22Rv1 (cell line): ENCODE results near the gene BANP.
"Not testable (repeated sequence)": the region's sequence is repeated elsewhere in the genome, so short reads cannot be mapped to it uniquely, and the experiment has no call there.

Experiments
- ZFX ChIP-seq: fragments of 450-650 bp; IDR thresholded peaks from 2 replicates; pipeline ENCODE4 v1.6.1; 2017; ENCODE audit warnings: antibody characterized with exemption, borderline replicate concordance
- TF ChIP-seq, protein P1 (sequence below): fragments of 450-650 bp; IDR thresholded peaks from 2 replicates; pipeline ENCODE4 v1.5.1; 2017; ENCODE audit warnings: mild to moderate bottlenecking

DNA sequence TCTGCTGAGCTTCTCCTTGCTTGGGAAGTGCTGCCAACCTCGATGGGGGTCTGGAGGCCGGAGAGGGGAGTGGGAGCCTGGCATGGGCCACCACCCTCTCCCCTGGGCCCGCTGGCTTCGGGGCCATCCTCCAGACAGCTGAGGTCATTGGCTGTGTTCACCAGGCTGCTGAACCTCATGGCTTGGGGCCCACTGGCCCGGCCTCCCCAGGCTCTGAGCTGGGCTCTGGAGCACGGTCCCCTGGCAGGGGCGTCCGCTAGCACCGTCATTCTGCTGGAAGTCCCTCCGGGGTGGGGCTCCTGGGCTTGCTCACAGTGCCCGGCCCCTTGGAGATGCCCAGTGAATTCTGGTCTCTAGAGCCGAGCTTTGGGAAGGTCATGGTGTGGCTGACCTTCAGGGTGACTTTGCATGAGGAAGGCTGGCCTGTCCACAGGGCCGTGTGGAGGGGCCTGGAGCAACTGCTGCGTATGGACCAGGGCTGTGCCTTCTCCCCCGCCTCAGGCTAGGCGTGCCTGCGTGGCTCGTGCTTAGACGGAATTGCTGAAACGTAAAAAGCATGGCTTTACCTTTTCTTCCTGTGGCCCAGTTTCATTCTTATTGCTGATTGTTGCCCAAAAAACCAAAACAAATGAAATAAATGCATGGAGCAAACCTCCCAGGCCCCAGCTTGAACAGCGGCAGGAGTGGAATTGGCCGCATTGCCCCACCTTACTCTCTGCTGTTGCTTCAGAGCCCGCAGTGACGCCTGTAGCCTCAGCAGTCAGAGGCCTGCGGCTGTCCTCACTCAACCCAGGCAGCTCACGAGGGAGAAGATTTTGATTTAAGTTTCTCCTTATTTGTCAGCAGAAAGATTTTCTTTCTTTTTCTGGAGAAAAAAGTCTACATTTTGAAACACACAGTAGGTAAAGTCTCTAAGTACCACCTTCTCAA, 70.1 kb downstream of the BANP start:
- TF ChIP-seq, protein P1, sequence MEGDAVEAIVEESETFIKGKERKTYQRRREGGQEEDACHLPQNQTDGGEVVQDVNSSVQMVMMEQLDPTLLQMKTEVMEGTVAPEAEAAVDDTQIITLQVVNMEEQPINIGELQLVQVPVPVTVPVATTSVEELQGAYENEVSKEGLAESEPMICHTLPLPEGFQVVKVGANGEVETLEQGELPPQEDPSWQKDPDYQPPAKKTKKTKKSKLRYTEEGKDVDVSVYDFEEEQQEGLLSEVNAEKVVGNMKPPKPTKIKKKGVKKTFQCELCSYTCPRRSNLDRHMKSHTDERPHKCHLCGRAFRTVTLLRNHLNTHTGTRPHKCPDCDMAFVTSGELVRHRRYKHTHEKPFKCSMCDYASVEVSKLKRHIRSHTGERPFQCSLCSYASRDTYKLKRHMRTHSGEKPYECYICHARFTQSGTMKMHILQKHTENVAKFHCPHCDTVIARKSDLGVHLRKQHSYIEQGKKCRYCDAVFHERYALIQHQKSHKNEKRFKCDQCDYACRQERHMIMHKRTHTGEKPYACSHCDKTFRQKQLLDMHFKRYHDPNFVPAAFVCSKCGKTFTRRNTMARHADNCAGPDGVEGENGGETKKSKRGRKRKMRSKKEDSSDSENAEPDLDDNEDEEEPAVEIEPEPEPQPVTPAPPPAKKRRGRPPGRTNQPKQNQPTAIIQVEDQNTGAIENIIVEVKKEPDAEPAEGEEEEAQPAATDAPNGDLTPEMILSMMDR: not testable (repeated sequence)
- TF ChIP-seq ZFX: not testable (repeated sequence)
